A673 (cell line): Measurements from ENCODE around the gene CEACAM3.

Source experiments
- EZH2 ChIP-seq: fragments of 200-600 bp; sonication (generic); IDR thresholded peaks from 2 replicates; pipeline ENCODE4 v1.6.1; 2017; ENCODE audit warnings: borderline replicate concordance, low read depth, mild to moderate bottlenecking, mixed read lengths, antibody characterized with exemption, low read length; ENCODE audit not compliant: poor library complexity, severe bottlenecking
- TF ChIP-seq, protein P1 (sequence below): fragments of 300-800, 200-600 bp; sonication (generic); conservative IDR thresholded peaks from 2 replicates; pipeline ENCODE4 v1.5.1; 2017; ENCODE audit warnings: low read depth, mild to moderate bottlenecking, antibody characterized with exemption, low read length, moderate library complexity, mixed read lengths

DNA sequence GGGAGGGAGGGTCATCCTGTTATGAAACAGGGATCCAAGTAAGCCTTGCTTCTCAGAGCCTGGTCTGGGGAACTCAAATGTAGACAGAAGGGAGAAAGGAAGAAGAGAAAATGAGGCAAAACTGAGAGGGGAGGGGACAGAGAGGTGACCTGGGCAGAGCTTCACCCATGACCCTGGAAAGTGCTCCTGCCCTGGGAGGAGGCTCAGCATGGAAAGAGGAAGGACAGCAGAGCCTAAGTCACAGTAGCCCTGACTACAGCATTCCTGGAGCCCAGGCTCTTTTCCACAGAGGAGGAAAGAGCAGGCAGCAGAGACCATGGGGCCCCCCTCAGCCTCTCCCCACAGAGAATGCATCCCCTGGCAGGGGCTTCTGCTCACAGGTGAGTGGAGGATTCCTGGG, at the start of gene CEACAM3:
- TF ChIP-seq, protein P1, sequence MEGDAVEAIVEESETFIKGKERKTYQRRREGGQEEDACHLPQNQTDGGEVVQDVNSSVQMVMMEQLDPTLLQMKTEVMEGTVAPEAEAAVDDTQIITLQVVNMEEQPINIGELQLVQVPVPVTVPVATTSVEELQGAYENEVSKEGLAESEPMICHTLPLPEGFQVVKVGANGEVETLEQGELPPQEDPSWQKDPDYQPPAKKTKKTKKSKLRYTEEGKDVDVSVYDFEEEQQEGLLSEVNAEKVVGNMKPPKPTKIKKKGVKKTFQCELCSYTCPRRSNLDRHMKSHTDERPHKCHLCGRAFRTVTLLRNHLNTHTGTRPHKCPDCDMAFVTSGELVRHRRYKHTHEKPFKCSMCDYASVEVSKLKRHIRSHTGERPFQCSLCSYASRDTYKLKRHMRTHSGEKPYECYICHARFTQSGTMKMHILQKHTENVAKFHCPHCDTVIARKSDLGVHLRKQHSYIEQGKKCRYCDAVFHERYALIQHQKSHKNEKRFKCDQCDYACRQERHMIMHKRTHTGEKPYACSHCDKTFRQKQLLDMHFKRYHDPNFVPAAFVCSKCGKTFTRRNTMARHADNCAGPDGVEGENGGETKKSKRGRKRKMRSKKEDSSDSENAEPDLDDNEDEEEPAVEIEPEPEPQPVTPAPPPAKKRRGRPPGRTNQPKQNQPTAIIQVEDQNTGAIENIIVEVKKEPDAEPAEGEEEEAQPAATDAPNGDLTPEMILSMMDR = no peak
- no peak for TF ChIP-seq EZH2
